CD14-positive monocyte (primary cell): ENCODE data around the gene DCT. TPM values are rescaled to one million over a fixed set of nuclear protein-coding genes. Genes with fewer than 3 reads are reported as not detected.

ENCODE experiments used
- DNase-seq, 3 donors: peaks; one replicate each; pipeline ENCODE4 v3.0.0-alpha.2; 2011 to 2022
- H2AFZ ChIP-seq: 2 replicates; pipeline ENCODE4 v1.6.0; 2012; ENCODE audit warnings: mild to moderate bottlenecking, low read depth, low read length, inconsistent platforms; ENCODE audit not compliant: insufficient read depth, poor library complexity, severe bottlenecking
- H3K27ac ChIP-seq, 2 donors: 1 replicate in 1 of 2; 2 replicates in 1 of 2; pipeline ENCODE4 v1.5.1; 2012 to 2013; ENCODE audit warnings: low read length in 2 of 2, control low read depth in 1 of 2, inconsistent platforms in 1 of 2, low read depth in 1 of 2, mild to moderate bottlenecking in 1 of 2
- H3K27me3 ChIP-seq, 2 donors: one replicate each; pipeline versions ENCODE4 v1.6.0 to v1.6.1; 2011 to 2013; ENCODE audit warnings: low read length in 2 of 2; ENCODE audit not compliant: control insufficient read depth in 2 of 2, insufficient read depth in 2 of 2
- H3K36me3 ChIP-seq, 2 donors: replicated peaks in 1 of 2; 1 replicate in 1 of 2; 2 replicates in 1 of 2; pipeline versions ENCODE4 v1.5.1 to v1.6.1; 2012 to 2013; ENCODE audit warnings: low read length in 2 of 2, control low read depth in 1 of 2, inconsistent platforms in 1 of 2, mild to moderate bottlenecking in 1 of 2; ENCODE audit not compliant: insufficient read depth in 2 of 2, control insufficient read depth in 1 of 2
- H3K4me1 ChIP-seq, 2 donors: 1 replicate in 1 of 2; 2 replicates in 1 of 2; pipeline versions ENCODE4 v1.5.1 to v1.6.1; 2012 to 2013; ENCODE audit warnings: low read length in 2 of 2, control low read depth in 1 of 2, inconsistent platforms in 1 of 2, mild to moderate bottlenecking in 1 of 2, moderate library complexity in 1 of 2; ENCODE audit not compliant: insufficient read depth in 2 of 2, control insufficient read depth in 1 of 2
- H3K4me2 ChIP-seq: replicated peaks from 2 replicates; pipeline ENCODE3; 2012; ENCODE audit warnings: low read length, moderate library complexity, mild to moderate bottlenecking; ENCODE audit not compliant: poor library complexity, severe bottlenecking; ENCODE audit errors: extremely low read depth
- H3K4me3 ChIP-seq, 3 experiments: fragments of 200-600 bp in 1 of 3; sonication (generic) in 1 of 3; replicated peaks in 1 of 3; 1 replicate in 2 of 3; 2 replicates in 1 of 3; pipeline ENCODE4 v1.5.1; 2011 to 2013; ENCODE audit warnings: low read length in 3 of 3, mild to moderate bottlenecking in 3 of 3, control low read depth in 2 of 3, low read depth in 2 of 3, inconsistent platforms in 1 of 3, moderate library complexity in 1 of 3
- H3K79me2 ChIP-seq: 2 replicates; pipeline ENCODE4 v1.6.0; 2012; ENCODE audit warnings: mild to moderate bottlenecking, control low read depth, inconsistent platforms, low read length, moderate library complexity; ENCODE audit not compliant: insufficient read depth
- H3K9ac ChIP-seq: 2 replicates; pipeline ENCODE4 v1.6.0; 2017; ENCODE audit warnings: low read length, mild to moderate bottlenecking; ENCODE audit not compliant: insufficient read depth, poor library complexity, severe bottlenecking
- H3K9me3 ChIP-seq, 2 donors: replicated peaks in 1 of 2; 1 replicate in 1 of 2; 2 replicates in 1 of 2; pipeline versions ENCODE4 v1.5.1 to v1.6.1; 2012 to 2013; ENCODE audit warnings: low read length in 2 of 2, control low read depth in 1 of 2; ENCODE audit not compliant: control insufficient read depth in 1 of 2, insufficient read depth in 1 of 2
- H4K20me1 ChIP-seq: 2 replicates; pipeline ENCODE4 v1.6.0; 2012; ENCODE audit warnings: mild to moderate bottlenecking, low read length, control low read depth, moderate library complexity; ENCODE audit not compliant: insufficient read depth
- H3K27ac Mint-ChIP-seq, 7 donors: one replicate each; pipeline ENCODE4 v1.8.0; 2020; ENCODE audit warnings: mild to moderate bottlenecking in 7 of 7, mixed read lengths in 7 of 7, moderate library complexity in 6 of 7, inconsistent platforms in 2 of 7
- H3K27me3 Mint-ChIP-seq, 3 donors: one replicate each; pipeline ENCODE4 v1.8.0; 2021 to 2022; ENCODE audit warnings: low read depth in 3 of 3, mild to moderate bottlenecking in 3 of 3, mixed read lengths in 3 of 3, moderate library complexity in 3 of 3, inconsistent platforms in 1 of 3
- H3K36me3 Mint-ChIP-seq, 2 donors: one replicate each; pipeline ENCODE4 v1.8.0; 2020; ENCODE audit warnings: mixed read lengths in 2 of 2, inconsistent platforms in 1 of 2, mild to moderate bottlenecking in 1 of 2
- H3K4me1 Mint-ChIP-seq: one replicate; pipeline ENCODE4 v1.8.0; 2020; ENCODE audit warnings: mild to moderate bottlenecking, mixed read lengths
- H3K4me3 Mint-ChIP-seq, 2 donors: one replicate each; pipeline ENCODE4 v1.8.0; 2020; ENCODE audit warnings: mild to moderate bottlenecking in 2 of 2, mixed read lengths in 2 of 2, moderate library complexity in 1 of 2
- H3K9me3 Mint-ChIP-seq, 7 donors: one replicate each; pipeline ENCODE4 v1.8.0; 2020 to 2022; ENCODE audit warnings: mixed read lengths in 7 of 7, mild to moderate bottlenecking in 6 of 7, moderate library complexity in 6 of 7, inconsistent platforms in 2 of 7
- CTCF ChIP-seq: fragments of 200-600 bp; IDR thresholded peaks from one replicate; pipeline ENCODE4 v1.8.0; 2022; ENCODE audit warnings: antibody characterized with exemption, mild to moderate bottlenecking
- WGBS: methylation state at CpG from one replicate; pipeline ENCODE4 v1.1.5; 2013; ENCODE audit warnings: missing lambda C conversion rate; ENCODE audit not compliant: insufficient coverage; 5-methylcytosine and 5-hydroxymethylcytosine counted together
- intact Hi-C, 2 donors: fragments of 100-400 bp; cut with micrococcal nuclease; formaldehyde crosslinking; loops; one replicate each; pipeline versions ENCODE4 v1.15.0 to v1.15.1; 2023
- polyA plus RNA-seq, 3 donors: library from polyadenylated mRNA; depleted of rRNA in 1 of 3; unstranded in 2 of 3; stranded (reverse) in 1 of 3; fragments of 300-500 nt in 2 of 3; fragments of >200 nt in 1 of 3; fragmentation: Illumina TruSeq in 2 of 3; gene quantifications; 1 replicate in 2 of 3; 2 replicates in 1 of 3; pipeline ENCODE4 v1.2.3, GENCODE V29; 2012 to 2021

The DCT gene
- polyA plus RNA-seq, 3 donors = not detected

GRCh38 chr13:94415500-94416237 lies 63.8 kb downstream of the DCT start:
- H4K20me1 ChIP-seq = no peaks in the 10 kb centered on the region
- H3K27me3 Mint-ChIP-seq = peaks cover 9 to 24% (median 17%) of the 10 kb centered on the region in 3 donors
- no peak for DNase-seq
- no CpG with 5 or more reads among the region's 7 CpGs for WGBS
- H3K9me3 ChIP-seq = peaks cover 2 to 9% of the 10 kb centered on the region in 2 donors
- intact Hi-C loops = no loop called here
- peaks cover 16% of the 10 kb centered on the region for H3K4me1 Mint-ChIP-seq
- peaks cover 4 to 19% (median 14%) of the 10 kb centered on the region in 7 donors for H3K9me3 Mint-ChIP-seq
- no peak overlapping the region for H3K4me3 Mint-ChIP-seq
- H3K27me3 ChIP-seq = peaks cover 12 to 17% of the 10 kb centered on the region in 2 donors
- no peak overlapping the region for H2AFZ ChIP-seq
- H3K4me2 ChIP-seq = no peak overlapping the region
- no peak for TF ChIP-seq CTCF
- no peaks in the 10 kb centered on the region for H3K36me3 ChIP-seq
- H3K27ac Mint-ChIP-seq = no peak overlapping the region
- no peaks in the 10 kb centered on the region for H3K79me2 ChIP-seq
- H3K27ac ChIP-seq = no peak overlapping the region
- H3K4me1 ChIP-seq = peaks cover 9 to 17% of the 10 kb centered on the region in 2 donors
- no peak overlapping the region for H3K4me3 ChIP-seq
- no peak overlapping the region for H3K9ac ChIP-seq
- no peaks in the 10 kb centered on the region for H3K36me3 Mint-ChIP-seq

GRCh38 chr13:94414708-94415107 lies 64.8 kb downstream of the DCT start:
- H3K27me3 ChIP-seq = peaks cover 12 to 17% of the 10 kb centered on the region in 2 donors
- no peak overlapping the region for H3K4me2 ChIP-seq
- peaks cover 4 to 8% of the 10 kb centered on the region in 2 donors for H3K4me1 ChIP-seq
- peaks cover 6 to 18% (median 13%) of the 10 kb centered on the region in 3 donors for H3K27me3 Mint-ChIP-seq
- H3K9ac ChIP-seq = no peak overlapping the region
- intact Hi-C loops = no loop called here
- H3K4me3 ChIP-seq = no peak overlapping the region
- H3K79me2 ChIP-seq = no peaks in the 10 kb centered on the region
- no peak overlapping the region for H3K27ac Mint-ChIP-seq
- peaks cover under 1 to 9% of the 10 kb centered on the region in 2 donors for H3K9me3 ChIP-seq
- TF ChIP-seq CTCF = no peak
- H3K36me3 Mint-ChIP-seq = no peaks in the 10 kb centered on the region
- peaks cover 8% of the 10 kb centered on the region for H3K4me1 Mint-ChIP-seq
- no peak overlapping the region for H2AFZ ChIP-seq
- no peak overlapping the region for H3K27ac ChIP-seq
- H3K9me3 Mint-ChIP-seq = peaks cover 3 to 14% (median 10%) of the 10 kb centered on the region in 7 donors
- DNase-seq = no peak
- no peak overlapping the region for H3K4me3 Mint-ChIP-seq
- H4K20me1 ChIP-seq = no peaks in the 10 kb centered on the region
- no peaks in the 10 kb centered on the region for H3K36me3 ChIP-seq
- 70% methylated on average over 1 of the region's 4 CpGs for WGBS
